ENCODE measurements around the gene DDX51. TPM values are rescaled to one million over a fixed set of nuclear protein-coding genes. Genes with fewer than 3 reads are reported as not detected.
A peak's percentile ranks its signal among the peaks of the same experiment; 100 is the strongest.

DDX51 gene
- total RNA-seq, 2 donors from 2014 or later, result 15.2 to 16.7 TPM

DNA sequence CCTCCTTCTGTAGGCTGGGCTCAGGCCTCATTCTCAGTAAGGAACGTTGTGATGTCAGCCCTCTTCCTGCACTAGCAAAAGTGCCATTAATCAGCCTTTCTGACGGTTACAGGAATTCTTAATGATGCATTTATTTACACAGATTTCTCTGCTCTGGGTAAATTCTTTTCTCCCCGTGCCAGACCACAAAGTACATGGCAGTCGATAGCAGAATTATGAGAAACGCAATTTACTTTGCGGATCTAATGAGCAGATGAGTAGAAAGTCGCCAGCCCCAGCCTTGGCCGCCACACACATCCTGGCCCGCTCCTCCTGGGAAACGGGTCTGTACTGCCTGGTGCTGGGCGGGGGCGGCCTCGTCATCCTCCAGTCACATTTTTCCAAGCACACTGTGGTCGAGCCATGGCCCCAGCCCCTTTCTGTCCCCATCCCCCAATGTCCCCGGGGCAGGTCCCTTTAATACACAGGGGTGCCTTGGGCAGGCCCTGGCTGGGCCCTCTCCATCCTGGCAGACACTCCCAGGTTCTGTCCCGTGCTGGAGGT is 26.0 kb upstream of the DDX51 start:
- ATAC-seq (no peak), DNase-seq (no peak)
- intact Hi-C loops (cut with DNase I, micrococcal nuclease), result no loop called here

DNA sequence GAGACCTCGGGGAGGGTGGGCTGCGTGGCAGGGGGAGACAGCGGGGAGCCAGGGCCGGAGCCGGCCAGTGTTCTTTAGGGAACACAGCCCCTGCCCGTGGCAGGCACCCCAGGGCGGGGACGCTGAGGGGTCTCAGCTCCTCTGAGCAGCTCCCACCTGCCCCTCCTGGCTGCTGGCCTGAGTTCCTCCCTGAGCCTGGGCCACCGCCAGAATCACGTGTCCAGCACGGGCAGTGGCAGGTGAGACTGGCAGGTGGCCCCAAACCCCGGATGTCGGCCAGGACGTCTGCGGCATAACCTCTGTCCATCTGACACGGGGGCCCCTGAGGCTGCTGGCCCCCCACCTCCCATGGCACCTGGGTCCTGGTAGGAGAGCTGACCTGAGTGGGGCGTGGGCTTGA is 25.3 kb upstream of the DDX51 start:
- DNase-seq, result no peak
- intact Hi-C loops (cut with DNase I, micrococcal nuclease), result no loop called here
- ATAC-seq, result no peak

DNA sequence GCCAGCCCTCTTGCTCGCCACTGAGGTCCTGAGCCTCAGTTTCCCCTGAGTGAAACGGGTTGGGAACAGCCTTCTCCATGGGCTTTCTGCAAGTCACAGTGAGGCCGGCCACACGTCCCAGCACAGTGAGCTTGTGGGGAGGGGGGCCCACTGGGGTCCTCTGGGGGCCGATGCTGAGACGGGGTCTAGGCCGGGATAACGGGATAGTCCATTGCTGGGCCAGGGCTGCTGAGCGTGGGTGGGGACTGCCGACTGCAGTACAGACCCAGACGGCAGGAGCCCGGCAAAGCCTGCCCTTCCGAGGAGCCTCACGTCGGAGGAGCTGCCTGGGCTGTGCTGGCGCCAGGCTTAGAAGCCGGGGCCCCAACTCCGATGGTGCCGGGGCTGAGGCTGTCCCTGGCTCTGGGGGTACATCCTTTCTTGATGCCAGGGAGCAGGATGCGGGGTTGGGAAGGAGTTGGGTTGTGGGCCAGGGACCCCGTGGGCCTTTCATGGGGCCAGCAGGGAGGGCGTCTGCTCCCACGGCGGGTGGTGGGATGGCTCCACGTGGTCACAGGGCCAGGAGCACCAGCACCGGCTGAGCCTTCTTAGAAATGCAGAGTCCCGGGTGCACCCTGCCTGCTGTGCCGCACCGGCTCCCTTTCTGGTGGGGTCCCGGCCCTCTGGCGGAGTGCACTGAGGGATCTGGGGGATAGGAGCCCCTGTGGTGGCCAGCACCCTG is 24.4 kb upstream of the DDX51 start:
- intact Hi-C loops (cut with DNase I, micrococcal nuclease), result no loop called here
- DNase-seq, result no peak
- ATAC-seq, result no peak

GRCh38 chr12:132167611-132168310 is 23.6 kb upstream of the DDX51 start:
- ATAC-seq (no peak), DNase-seq (no peak)
- intact Hi-C loops (cut with DNase I, micrococcal nuclease), result no loop called here

DNA sequence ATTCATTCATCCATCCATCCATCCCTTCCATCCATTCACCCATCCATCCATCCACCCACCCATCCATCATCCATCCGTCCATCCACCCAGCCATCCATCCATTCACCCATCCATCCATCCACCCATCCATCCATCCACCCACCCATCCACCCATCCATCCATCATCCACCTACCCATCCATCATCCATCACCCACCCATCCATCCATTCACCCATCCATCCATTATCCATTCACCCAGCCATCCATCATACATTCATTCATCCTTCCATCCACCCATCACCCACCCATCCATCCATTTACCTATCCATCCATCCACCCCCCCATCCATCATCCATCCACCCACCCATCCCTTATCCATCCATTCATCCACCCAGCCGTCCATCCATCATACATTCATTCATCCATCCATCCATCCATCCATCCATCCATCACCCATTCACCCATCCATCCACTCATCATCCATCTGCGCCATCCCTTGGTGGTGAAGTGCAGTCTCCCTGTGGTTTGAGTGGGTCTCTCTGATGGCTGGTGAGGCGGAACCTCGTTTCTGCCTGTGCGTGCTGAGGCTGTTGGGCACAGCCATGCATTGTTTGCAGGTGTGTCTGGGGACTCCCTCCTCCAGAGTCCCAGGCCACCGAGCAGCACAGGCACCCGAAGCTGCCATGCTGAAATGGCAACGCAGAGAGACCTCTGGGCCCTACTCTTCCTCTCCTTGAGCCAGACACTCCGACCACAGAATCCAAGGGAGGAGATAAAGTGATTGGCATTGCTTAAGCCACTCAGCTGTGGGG is 22.9 kb upstream of the DDX51 start:
- intact Hi-C loops (cut with DNase I, micrococcal nuclease), result no loop called here
- ATAC-seq, result no peak

GRCh38 chr12:132166093-132166492 is 22.0 kb upstream of the DDX51 start:
- ATAC-seq (no peak), DNase-seq (no peak)
- intact Hi-C loops (cut with DNase I, micrococcal nuclease), result no loop called here

More for the DNA sequence above, 22.9 kb upstream of the DDX51 start:
- no peak for DNase-seq

DNA sequence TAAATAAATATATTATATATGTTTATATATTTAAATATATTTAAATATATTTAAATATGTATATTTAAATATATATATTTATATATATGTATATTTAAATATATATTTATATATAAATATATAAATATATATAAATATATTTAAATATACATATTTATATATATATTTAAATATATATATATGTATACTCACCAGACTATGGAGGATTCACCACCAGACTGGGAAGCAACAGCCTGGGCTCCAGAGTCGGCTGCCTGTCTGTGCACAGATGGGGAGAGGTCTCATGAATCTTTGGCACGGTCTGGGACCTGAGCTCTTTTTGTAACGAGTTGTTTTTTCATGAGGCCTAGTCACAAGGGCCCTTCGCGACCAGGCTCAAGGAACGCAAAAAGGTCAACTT is 21.5 kb upstream of the DDX51 start:
- no peak for DNase-seq
- intact Hi-C loops (cut with DNase I, micrococcal nuclease), result no loop called here
- no peak for ATAC-seq

DNA sequence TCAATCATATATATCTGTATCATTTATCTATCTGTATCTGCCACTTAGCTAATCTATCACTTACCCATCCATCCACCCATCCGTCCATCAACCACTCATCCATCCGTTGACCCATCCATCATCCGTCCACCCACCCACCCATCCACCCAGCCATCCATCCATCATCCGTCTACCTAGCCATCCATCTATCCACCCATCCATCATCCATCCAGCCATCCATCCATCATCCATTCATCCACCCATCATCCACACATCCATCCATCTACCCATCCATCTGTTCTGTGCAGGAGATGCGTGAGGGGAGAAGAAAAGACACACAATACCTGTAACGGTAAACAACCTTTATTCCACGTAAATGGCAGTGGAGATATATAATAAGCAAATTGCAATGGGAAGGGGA is 20.3 kb upstream of the DDX51 start:
- intact Hi-C loops (cut with DNase I, micrococcal nuclease), result no loop called here
- DNase-seq (no peak), ATAC-seq (no peak)

DNA sequence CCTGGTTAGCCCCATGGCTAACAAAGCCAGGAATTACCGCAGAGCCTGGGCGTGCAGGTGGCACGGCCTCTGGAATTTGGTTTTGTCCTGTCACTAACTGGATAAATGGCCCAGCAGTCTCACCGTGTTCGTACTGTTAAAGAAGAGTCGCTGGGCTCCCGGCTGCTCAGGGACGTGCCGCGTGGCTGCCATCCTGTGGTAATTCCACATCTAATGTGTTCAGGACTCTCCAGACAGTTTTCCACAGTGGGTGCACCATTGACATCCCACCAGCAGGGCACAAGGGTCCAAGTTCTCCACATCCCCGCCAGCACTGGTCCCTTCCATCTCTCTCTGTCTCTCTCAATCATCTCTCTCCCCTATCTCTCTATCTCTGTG is 19.8 kb upstream of the DDX51 start:
- ATAC-seq, result no peak
- no peak for DNase-seq
- intact Hi-C loops (cut with DNase I, micrococcal nuclease), result no loop called here

- intact Hi-C loops (cut with DNase I, micrococcal nuclease), result no loop called here
- DNase-seq (no peak), ATAC-seq (peak; percentile 21)
These were observed 19.2 kb upstream of the DDX51 start for GRCh38 chr12:132163041-132163910.

DNA sequence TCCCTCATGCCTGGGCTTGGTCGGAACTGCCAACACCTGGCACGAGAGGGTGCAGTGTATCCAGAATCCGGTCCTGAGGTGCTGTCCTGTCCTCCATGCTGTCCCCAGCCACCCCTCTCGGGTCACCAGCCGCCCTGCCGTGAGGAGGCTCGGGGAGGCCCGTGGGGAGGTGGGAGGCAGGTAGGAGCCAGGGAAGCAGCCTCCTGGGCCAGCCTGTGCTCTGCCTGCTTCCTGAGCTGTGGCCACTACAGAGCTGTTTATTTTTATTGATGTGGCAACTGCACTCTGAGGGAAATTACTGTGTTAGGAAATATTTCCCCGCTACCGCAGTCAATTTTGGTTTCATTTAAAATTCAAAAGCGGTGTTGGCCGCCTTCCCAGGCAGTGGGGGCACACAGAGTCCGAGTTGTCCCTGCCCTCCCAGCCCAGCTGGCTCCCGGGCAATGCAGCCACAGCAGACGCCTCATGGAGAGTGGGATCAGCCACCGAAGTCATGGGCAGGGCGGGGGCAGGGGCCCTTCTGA is 18.5 kb upstream of the DDX51 start:
- intact Hi-C loops (cut with DNase I, micrococcal nuclease), result no loop called here
- ATAC-seq, result no peak
- DNase-seq, result no peak

- no peak for DNase-seq
- no peak for ATAC-seq
- intact Hi-C loops (cut with DNase I, micrococcal nuclease), result no loop called here
These were observed 17.8 kb upstream of the DDX51 start for GRCh38 chr12:132161796-132162507.

GRCh38 chr12:132161036-132161781 is 17.1 kb upstream of the DDX51 start:
- intact Hi-C loops (cut with DNase I, micrococcal nuclease), result no loop called here
- no peak for ATAC-seq
- DNase-seq, result no peak

DNA sequence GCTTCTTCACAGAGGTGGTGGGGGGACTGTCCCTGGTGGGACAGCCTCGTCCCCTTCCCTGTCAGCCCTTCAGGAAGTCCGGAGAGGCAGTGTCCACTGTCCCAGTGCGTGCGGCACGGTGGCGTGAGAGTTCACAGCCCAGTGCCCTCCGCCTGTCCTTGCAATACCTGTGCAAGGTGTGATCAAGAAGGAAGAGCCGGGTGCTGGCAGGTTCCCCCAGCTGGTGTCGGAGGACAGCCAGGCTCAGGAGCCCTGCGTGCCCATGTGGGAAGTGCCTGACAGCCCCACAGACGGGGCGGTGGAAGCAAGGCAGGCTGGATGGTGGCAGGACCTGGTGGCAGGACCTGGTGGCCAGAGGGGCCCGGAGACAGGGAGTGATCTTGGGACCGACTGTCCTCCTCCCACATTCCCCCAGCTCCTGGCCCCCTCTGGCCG is 16.5 kb upstream of the DDX51 start:
- intact Hi-C loops (cut with DNase I, micrococcal nuclease), result no loop called here
- no peak for ATAC-seq
- no peak for DNase-seq

GRCh38 chr12:132160016-132160415 is 15.9 kb upstream of the DDX51 start:
- intact Hi-C loops (cut with DNase I, micrococcal nuclease), result no loop called here
- DNase-seq, result no peak
- ATAC-seq, result no peak

GRCh38 chr12:132159555-132160003 is 15.5 kb upstream of the DDX51 start:
- ATAC-seq, result peak; percentile 46
- intact Hi-C loops (cut with DNase I, micrococcal nuclease), result no loop called here
- DNase-seq, result no peak

All from left colon (tissue), 2 donors.